NOMO-1 treated with DMSO at 0.1 percent for 48 hours (cell line): ENCODE measurements around the gene RYR3.
A peak's percentile ranks its signal among the peaks of the same experiment; 100 is the strongest.

ENCODE experiments used
- DNase-seq: peaks from one replicate; lab custom pipeline; 2025; ENCODE audit not compliant: unreplicated experiment; lab: John Stamatoyannopoulos, UW

RYR3 gene

DNA sequence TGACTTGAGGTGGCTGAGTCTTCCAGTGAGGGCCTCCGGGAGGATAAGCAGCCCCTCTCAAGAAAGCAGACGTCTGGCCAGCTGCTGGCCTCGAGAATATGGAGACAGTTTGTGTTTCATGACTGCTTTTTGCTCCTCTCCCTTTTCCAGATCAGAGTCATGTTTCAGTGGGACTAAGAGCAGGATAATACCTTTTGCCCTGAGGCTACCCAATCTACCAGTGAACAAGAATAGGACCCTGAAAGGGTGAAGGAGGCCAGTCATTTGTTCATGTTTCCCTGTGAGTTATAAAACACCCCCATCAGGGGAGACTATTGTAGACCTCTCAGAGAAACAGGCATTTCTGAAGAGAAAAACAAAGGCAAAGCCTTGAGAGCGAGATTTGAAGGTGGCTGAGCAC lies 137.4 kb downstream of the RYR3 start:
- no peak for DNase-seq

DNA sequence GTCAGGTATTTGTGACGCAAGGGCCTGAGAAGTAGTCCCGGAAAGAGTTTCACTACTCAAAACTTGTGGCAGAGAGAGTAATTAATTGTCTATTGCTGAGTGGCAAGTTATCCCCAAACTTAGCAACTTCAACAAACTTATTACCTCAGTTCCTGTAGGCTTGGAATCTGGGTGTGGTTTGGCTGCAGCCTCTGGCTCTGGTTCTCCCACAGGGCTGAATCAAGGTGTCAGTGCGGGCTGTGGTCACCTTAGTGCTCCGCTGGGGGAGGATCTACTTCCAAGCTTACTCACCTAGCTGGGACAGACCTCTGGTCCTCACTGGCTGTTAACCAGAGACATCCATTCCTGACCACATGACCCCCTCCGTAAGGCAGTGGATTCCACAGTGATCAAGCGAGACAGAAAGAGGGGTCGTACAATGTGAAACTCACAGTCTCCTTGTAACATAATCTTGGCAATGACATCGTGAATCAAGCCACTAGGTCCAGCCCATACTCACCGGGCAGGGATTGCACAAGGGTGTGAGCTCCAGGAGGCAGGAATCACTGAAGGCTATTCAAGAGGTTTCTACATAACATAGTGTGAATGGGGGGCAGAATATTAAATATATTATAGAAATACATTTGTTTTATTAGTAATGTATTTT lies 138.3 kb downstream of the RYR3 start:
- peak; percentile 1 for DNase-seq

DNA sequence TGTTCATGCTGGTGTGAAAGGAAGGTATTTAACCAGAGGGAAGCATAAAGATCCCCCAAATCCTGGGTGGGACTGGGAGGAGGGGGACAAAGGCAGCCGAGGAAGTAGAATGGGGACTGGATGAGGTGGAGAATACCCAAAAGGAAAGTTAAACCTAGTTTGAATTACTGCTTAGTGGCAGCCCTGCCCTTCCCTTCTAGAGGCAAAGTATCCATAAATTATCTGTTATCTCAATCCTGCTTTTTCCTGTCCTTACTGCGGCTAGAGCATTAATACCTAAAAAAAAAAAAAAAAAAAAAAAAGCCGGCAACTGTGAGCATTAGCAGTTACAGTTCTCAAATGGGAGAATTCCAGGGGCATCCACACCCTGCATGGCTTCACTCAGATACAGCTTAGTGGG lies 139.0 kb downstream of the RYR3 start:
- DNase-seq, result no peak

DNA sequence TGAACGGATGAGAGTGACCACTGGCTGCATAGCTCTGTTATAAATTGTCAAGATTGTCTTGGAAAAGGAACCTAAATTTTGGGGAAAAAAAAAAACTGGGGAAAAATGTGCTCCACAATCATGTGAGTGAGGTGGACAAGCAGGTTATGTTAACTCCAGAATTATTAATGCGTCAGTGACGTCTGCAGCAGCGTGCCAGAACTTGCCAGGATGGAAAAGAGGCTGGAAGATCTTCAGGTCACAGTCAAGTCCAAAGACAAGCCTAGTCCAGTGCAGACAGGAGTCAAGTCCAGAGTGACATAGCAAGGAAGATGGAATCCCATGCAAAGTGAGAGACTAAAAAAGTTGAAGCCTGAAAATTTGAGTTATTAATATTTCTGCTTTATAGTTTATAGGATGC lies 140.6 kb downstream of the RYR3 start:
- no peak for DNase-seq

DNA sequence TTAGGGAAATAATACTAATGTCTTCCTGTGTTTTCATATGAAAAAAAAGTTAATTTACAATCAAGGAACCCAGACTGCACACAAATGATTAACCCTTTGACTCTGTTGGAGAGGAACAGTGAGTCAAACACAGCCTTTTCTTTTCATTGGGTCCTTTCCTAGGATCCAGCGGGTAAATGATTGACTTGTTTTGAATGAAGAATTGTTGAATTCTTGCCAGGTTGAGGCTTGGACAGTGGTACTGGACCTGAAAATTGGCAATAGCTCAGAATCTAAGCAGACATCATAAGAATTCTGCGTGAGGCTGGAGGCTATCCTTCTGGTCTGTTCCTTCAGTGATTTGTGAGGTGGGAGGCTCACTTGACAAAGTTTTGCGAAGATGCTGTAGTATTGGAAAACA lies 143.0 kb downstream of the RYR3 start:
- DNase-seq, result no peak

DNA sequence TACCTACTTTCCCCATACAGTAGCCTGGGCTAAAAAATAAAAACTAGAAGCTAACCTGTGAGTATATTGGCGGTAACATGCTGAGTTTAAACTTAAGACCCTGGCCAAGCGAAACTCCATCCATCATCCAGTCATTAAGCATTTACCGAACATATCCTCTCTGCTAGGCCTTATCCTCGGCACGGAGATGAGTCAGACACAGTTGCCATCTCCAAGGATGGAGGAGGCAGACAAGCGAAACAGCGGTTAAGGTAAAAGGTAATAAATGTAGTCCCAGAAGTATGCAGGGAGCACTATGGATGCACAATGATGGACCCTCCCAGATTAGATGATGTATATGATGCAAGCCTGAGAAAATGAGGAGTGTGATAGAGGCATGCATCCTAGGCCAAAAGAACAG lies 143.6 kb downstream of the RYR3 start:
- no peak for DNase-seq

DNA sequence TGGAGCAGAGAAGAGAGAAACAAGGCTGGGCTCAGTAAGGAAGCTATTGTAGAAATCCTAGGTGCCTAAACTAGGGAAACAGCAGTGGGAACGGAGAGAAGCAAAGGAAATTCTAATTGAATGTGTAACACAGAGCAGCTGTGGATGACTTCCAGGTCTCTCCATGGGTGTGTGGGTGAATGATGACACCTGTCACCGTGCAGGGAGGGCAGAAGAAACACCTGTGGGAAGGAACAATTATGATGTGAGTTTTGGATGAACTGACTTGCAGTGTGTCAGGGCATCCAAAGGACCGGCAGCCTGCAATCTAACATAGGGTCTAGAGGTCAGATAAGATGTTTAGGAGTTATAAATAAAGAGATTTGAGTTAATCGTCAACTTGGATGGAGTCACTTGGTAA lies 144.2 kb downstream of the RYR3 start:
- no peak for DNase-seq

DNA sequence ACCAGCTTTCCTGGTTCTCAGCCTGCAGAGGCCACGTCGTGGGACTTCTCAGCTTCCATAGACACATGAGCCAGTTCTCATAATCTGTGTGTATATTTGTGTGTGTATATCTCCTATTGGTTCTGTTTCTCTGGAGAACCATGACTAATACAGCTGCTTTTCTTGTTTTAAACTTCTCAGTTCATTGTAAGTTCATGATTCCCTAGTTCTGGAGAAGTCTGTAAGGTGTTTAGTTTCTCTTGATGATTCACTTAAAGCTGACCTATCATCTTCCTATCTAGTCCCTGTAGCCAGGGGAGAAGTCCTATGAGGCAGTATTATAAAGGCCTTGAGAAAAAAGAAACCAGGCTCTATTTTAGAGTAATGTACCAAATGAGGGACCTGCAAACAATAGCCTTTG lies 147.7 kb downstream of the RYR3 start:
- no peak for DNase-seq

DNA sequence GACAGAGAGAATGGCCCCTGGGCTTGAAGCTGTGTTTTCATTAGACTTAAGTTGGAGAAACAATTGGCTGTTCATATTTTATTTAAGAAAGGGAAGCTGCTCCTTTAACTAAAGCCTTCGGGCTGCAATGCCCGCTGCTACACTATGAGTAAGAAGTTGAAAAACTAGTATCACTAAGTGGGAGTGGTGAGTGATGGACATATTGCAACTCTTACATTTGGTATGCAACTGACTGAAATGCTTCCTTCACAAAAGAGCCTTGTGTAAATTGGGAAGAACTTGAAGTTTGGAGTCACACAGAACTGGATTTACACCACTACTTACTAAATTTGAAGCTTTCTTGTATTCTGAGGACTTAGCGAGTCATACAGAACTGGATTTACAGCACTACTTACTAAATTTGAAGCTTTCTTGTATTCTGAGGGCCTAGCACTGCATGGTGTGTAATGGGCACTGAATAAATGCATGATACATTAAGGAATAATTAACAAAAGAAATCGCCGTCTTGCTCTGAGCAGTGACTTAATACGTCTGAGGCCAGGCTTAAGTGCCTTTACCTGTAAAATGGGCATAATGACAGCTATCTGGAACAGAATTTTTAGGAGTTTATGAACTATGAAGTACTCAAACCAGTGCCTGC lies 149.5 kb downstream of the RYR3 start:
- DNase-seq, result no peak

DNA sequence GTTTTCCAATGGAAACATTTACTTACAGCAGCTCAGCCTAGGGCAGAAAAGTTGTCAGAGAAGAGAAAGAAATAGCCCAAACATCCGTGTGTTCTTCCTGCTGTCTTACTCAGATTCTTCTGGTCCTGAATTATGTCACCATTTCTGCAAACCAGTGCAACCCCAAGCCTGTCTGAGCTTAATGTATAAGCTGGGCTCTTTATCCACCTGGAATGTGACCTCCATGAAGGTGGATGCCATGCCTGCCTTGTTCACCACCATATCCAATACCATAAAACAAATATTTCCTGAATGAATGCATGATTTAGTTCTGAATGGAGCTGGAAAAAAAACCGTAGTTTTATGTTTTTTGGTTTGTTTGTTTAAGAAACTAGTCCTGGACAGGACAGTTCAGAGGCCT lies 150.9 kb downstream of the RYR3 start:
- DNase-seq, result no peak

DNA sequence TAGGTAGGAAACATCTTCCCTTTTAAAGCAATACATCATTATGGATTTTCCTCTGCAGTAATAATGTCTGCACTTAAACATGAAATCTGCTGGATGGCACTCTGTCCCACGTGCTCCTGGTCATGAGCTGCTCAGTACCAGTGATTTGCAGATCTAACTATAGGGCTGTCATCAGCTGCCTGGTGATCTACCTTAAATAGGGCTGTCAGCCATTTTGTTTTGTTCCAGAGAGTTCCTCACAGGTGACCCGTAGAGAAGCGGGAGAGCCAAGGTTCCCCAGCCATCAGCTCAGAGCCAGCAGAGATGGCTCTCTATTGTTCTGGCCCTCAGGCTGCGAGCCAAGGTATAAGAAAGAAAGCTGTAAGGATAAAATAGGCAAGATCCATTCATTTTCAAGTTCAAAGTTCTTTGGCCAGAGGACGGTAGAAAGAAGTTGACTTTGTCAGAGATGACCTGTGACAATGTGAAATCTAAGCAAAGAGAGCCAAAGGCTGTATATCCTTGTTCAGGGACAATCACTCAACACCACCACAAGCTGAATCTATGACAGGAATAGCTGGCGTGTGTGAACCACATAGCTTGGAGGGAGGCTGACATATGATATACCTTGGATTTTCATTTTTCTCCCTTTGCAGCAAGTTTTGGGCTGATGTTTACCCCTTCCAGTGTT lies 156.5 kb downstream of the RYR3 start:
- DNase-seq, result no peak

DNA sequence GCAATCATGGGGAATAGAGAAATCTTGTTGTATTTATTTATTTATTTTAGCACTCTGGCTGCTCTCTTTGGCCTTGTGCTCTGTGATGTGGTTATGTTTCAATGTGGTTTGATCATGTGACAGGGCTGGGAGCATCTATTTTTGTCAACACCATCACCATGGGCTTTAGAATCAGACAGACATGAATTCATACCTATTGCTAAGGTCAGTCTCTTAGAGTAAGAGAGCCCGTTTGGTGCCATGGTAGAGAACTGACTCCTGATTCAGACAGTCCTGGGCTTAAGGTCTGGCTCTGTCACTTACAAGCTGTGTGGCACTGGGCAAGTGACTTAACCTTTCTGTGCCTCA lies 157.0 kb downstream of the RYR3 start:
- DNase-seq, result no peak

DNA sequence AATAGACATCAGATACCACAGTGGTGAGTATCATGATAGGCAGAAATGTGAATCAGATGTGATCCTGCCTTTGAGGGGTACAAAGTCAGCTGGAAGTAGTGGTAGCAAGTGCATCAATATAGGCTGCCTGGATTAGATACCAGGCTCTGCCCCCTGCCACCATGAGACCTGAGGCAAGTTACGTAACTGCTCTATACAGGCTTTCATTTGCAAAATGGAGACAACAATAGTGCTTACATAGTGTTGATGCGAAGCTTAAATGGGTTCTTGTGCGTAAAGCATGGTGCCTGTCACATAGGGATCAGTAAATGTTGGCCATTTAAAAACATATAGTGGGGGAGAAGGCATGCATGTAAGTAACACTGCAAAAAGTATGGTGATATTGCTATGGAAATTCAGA lies 158.0 kb downstream of the RYR3 start:
- DNase-seq, result no peak

DNA sequence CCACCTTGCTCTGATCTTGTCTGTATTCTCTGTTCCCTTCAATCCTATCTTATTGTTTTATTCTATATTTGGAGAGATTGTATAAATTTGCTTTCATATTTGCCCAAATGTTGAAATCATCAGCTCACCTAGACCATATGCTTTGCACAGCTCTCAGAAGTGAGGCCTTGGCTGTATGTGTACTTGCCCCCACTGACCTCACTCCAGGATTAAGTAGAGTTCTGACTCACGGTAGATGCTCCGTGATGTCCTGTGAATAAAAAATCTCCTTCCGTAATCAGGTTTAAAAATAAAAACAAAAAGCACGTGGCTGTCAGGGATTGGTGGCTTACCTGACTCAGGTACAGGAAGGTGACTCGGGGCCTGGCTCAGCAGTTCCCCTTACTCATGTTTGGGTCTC lies 162.2 kb downstream of the RYR3 start:
- no peak for DNase-seq

DNA sequence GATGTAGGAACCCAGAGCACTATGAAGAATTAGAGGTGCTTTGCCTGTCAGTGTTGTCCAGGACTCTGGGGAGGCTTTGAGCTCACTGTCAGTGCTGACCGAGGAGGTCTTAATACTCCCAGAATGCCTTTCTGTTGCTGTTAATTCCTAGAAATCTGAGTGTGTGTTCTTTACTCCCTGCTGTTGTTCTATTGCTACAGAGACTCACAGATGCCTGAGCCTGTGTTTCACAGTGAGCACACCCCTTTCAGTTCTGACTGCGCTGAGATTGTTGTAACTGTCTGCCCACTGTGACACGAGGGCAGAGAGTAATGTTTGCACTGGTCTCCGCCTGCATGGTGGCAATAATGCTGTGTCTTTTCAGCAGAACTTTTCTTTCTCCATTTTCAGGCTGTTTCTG lies 162.9 kb downstream of the RYR3 start:
- no peak for DNase-seq

DNA sequence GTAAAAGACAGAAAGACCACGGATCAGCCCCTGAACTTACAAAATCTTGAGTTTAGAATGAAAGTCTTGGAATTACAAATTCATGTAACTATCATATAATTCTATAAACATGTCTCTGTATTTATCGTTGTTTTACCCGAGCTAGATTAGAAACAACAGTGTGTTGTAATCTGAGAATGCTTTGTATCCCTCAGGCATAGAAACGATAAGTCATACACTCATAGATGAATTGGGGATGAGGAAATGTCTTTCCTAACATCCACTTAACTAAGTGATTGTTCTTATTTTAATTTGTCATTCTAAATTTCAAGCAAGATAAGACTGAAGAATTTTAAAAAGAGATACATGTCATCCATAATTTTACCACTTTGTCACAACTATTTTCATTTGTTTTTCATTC lies 165.3 kb downstream of the RYR3 start:
- no peak for DNase-seq

DNA sequence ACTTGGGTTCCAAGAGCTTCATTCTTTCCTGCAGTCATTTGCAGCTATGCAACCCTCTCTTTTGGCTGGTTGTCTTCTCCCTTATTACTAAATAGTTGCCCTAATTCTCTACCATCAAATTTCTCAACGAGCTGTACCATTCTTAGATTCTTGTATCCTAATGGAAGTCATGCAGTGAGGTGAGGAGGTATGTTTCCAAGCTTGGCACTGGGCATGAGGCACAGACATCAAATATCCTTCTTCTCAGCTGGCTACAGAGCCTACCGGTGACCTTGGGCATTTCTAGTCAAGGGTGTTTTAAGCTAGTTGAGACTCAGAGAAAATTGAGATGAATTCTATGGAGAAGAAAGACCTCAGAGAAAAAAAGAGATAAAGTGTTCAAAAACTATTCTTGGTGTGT lies 166.1 kb downstream of the RYR3 start:
- DNase-seq, result no peak

DNA sequence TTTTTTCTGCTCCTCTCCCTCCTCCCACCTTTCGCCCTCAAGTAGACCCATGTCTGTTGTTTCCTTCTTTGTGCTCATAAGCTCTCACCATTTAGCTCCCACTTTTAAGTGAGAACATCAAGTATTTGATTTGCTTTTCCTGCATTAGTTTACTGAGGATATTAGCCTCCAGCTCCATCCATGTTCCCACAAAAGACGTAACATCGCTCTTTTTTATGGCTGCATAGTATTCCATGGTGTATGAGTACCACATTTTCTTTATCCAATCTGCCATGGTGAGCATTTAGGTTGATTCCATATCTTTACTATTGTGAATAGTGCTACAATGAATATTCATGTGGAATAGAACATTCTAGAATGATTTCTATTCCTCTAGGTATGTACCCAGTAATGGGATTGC lies 178.6 kb downstream of the RYR3 start:
- DNase-seq, result no peak

DNA sequence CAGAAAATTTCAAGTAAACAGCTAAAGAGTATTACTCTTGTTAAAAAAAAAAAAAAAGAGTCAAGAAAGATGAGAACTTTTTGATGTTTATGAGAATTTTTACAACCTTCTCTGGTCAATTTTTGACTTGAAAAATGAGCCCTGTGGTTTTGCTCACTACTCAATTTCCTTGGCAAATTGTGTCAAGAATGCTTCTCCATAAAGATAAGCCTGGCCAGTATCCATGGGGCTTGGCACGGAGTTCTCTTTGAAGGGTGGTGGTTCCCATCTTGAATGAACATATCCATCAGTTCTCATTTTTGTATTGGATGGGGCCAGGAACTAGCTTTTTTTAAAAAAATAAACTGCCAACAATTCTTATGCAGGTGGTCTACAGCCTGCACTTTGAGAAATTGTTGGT lies 179.9 kb downstream of the RYR3 start:
- DNase-seq, result no peak

DNA sequence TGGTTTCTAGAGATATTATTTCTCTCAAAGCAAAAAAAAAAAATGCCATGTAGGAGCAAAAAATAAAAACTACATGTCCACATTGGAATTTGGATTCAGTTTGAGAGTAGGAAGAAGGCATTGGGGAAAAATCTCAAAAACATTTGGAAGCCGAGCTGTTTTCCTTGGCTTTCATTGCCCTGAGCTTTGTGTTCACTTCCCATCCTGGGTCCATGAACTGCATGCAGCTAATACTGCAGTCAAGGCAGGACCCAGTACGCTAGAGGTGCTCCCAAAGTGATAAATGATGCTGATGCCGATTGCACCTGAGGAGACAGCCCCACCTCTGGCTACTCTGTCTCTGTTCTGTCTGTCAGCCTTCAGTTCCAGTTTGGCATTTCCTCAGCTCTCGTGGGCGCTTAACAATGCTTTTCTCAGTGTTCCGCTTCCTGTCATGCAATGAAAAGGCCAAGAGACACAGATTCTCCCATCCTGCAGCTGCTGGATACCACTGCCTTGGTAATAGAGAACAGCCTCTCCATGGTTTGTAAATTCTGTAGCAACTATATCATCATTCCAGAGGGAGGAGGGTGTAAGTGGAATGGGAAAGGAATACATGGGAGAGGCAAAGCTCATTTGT lies 181.8 kb downstream of the RYR3 start:
- DNase-seq, result no peak

DNA sequence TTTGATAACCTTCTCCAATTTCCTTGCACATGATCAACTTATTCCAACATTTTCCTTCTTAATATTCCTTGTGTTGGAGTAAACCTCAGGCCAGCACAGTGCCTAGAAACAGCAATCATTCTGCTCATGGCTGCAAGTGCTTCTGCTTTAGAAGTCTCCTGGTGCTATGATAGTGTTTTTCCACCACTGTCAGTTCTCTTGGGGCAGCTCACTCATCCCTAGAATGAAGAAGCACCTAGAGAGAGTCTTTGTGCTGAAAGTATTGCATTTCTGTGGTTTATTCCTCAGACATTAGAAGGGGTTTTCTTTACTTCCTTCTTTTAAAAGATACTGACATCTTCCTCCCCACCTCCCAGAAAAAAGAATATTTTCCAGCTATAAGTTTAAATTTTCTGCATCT lies 183.5 kb downstream of the RYR3 start:
- DNase-seq, result no peak

DNA sequence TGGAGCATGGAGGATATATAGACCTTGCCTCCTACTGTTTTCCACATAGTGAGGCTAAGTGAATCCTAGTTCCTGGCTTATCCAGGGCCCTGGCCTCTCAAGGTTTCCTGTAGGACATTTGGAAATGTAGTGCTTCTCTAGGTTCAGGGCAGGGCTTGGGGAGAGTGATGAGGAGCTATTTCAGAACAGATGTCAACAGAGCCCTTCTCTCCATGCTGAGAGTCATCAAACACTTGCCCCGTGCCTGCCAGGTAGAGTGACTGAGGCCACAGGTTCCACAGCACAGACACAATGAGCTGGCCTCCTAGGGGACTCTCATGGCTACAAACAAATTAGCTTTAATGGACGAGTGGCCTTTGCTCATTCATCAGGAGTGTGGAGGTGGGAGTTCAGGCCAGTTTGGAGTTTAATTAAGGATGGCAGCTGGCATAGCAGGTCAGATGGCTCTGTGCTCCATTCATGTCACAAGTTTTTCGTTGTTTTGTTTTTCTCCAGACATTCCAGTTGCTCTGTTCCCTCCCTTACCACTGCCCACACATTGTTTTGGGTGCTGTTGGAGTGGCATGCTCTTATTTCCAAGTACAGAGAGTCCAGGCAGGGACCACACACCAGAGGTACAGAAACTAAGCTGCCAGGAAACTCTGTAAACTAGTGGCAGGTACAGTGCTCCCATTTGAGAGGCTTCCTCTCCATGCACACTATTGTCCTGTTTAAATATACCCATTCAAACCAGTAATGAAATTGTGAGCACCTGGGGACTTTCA lies 189.8 kb downstream of the RYR3 start:
- DNase-seq, result no peak
